NCI-H1105 (cell line): ENCODE results near the gene CHRND.

ENCODE experiments used
- DNase-seq: peaks from one replicate; lab custom pipeline; 2025; lab: John Stamatoyannopoulos, UW

The CHRND gene

GRCh38 chr2:232576995-232577394, 51.0 kb downstream of the CHRND start:
- DNase-seq: no peak

DNA sequence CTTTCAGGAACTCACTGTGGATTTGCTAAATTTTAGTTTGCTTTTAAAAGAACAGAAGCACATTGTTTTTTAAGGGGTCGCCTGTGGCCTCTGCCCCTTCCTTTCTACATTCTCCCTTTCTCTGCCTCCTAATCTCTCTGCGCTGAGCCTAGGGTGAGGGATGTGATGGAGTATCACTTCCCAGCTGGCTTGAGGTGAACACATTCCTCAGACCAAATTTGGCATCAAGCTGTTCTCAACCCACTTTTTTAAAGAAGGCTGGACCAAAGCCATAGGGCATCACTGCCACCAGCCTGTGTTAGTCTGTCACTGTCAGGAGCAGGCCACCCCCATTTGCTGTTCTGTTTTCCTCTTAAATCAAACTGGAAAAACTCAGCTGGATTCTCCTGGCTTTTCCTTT, 51.9 kb downstream of the CHRND start:
- DNase-seq: no peak

GRCh38 chr2:232578626-232579025, 52.7 kb downstream of the CHRND start:
- no peak for DNase-seq

DNA sequence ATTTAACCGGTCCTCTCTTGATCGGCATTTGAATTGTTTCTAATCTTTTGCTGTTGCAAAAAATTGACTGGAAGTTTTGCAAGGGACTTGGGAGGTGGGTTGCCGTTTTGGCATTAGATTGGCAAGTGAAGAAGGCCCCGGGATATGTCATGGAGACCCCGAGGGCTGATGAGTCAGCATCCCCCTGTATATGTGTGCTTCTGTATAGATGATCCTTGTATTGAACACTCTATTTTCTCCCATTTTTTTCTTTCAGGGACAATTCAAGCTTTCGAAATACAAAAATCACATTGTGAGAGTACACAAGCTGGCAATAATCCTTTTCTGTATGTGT, 54.7 kb downstream of the CHRND start:
- DNase-seq: no peak

DNA sequence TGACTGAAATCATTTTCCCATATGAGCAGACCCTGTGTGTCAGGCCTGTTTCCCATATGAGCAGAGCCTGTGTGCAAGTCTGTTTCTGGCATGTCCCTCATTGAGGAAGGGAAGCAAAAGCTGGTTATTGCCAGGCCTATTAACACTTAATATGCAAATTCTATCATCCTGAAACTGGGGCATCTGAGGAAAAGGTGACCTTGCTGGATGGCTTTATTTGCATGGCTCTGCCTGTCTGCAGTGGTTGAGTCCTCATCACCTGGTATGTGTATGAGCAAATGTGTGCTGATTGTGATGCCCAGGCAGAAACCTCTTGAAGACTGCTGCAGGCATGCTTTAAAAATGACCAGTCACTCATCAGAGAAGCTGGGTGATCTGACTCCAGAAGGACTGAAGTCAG, 55.8 kb downstream of the CHRND start:
- DNase-seq: no peak

- DNase-seq: no peak
These were observed 58.3 kb downstream of the CHRND start for GRCh38 chr2:232584238-232584637.
